WTC11 (cell line): ENCODE results near the gene SRXN1. TPM values are rescaled to one million over a fixed set of nuclear protein-coding genes. Genes with fewer than 3 reads are reported as not detected.

Source experiments
- ATAC-seq: fragments of 200-7000 bp; cut with Tn5 transposase; 2 replicates; pipeline ENCODE4 v1.10.0; 2021; ENCODE audit warnings: mild to moderate bottlenecking, moderate library complexity
- CTCF ChIA-PET: fragments of 300-600 bp; sonication (Branson Sonifier 250); formaldehyde crosslinking; loops from one replicate; lab custom pipeline; 2021; ENCODE audit warnings: antibody characterized with exemption; lab: Charles Lee
- POLR2A ChIA-PET: fragments of 350-600 bp; sonication (Branson Sonifier 250); formaldehyde crosslinking; loops from one replicate; lab custom pipeline; 2021; ENCODE audit warnings: antibody characterized with exemption; lab: Charles Lee
- DNase-seq: peaks from one replicate; pipeline ENCODE4 v3.0.0; 2021; ENCODE audit warnings: low spot score
- H3K27ac Mint-ChIP-seq: 2 replicates; pipeline ENCODE4 v1.8.0; 2021; ENCODE audit warnings: mixed read lengths
- H3K27me3 Mint-ChIP-seq: 2 replicates; pipeline ENCODE4 v1.8.0; 2021; ENCODE audit warnings: low read depth, mild to moderate bottlenecking, moderate library complexity, mixed read lengths
- H3K36me3 Mint-ChIP-seq: 2 replicates; pipeline ENCODE4 v1.8.0; 2021; ENCODE audit warnings: mixed read lengths
- H3K4me1 Mint-ChIP-seq: 2 replicates; pipeline ENCODE4 v1.8.0; 2022; ENCODE audit warnings: mixed read lengths
- H3K4me3 Mint-ChIP-seq: 2 replicates; pipeline ENCODE4 v1.8.0; 2021; ENCODE audit warnings: mild to moderate bottlenecking, moderate library complexity, mixed read lengths
- H3K9me3 Mint-ChIP-seq: 2 replicates; pipeline ENCODE4 v1.8.0; 2021; ENCODE audit warnings: mixed read lengths
- CREB1 ChIP-seq: sonication (generic); formaldehyde crosslinking; IDR thresholded peaks from 2 replicates; pipeline ENCODE4 v1.8.0; 2023; ENCODE audit warnings: mild to moderate bottlenecking, missing genetic modification reagents
- ELF4 ChIP-seq: sonication (generic); formaldehyde crosslinking; IDR thresholded peaks from 2 replicates; pipeline ENCODE4 v1.8.1; 2022; ENCODE audit warnings: low read depth, mild to moderate bottlenecking, moderate library complexity, missing genetic modification reagents
- ETV6 ChIP-seq: sonication (generic); formaldehyde crosslinking; IDR thresholded peaks from 2 replicates; pipeline ENCODE4 v1.8.1; 2022; ENCODE audit warnings: mild to moderate bottlenecking, missing genetic modification reagents
- FOXK1 ChIP-seq: sonication (generic); formaldehyde crosslinking; IDR thresholded peaks from 2 replicates; pipeline ENCODE4 v1.8.0; 2022; ENCODE audit warnings: mild to moderate bottlenecking, moderate library complexity, missing genetic modification reagents
- GRHL2 ChIP-seq: fragments of 250-450 bp; sonication (Bioruptor Pico); IDR thresholded peaks from 2 replicates; pipeline ENCODE4 v1.8.0; 2022; ENCODE audit warnings: mild to moderate bottlenecking, moderate library complexity; ENCODE audit not compliant: insufficient replicate concordance, severe bottlenecking
- IRF1 ChIP-seq: sonication (generic); formaldehyde crosslinking; IDR thresholded peaks from 2 replicates; pipeline ENCODE4 v1.8.0; 2023; ENCODE audit warnings: missing genetic modification reagents
- JAZF1 ChIP-seq: fragments of 250-450 bp; sonication (Bioruptor Pico); IDR thresholded peaks from 2 replicates; pipeline ENCODE4 v1.9.0; 2021; ENCODE audit warnings: moderate library complexity, mild to moderate bottlenecking, inconsistent platforms
- JUN ChIP-seq: sonication (generic); formaldehyde crosslinking; IDR thresholded peaks from 2 replicates; pipeline ENCODE4 v1.8.0; 2023; ENCODE audit warnings: mild to moderate bottlenecking, missing genetic modification reagents
- KAT7 ChIP-seq: sonication (generic); formaldehyde crosslinking; IDR thresholded peaks from 2 replicates; pipeline ENCODE4 v1.8.1; 2023; ENCODE audit warnings: missing genetic modification reagents, mild to moderate bottlenecking, borderline replicate concordance
- NFYB ChIP-seq: sonication (generic); formaldehyde crosslinking; conservative IDR thresholded peaks from 2 replicates; pipeline ENCODE4 v1.8.0; 2022; ENCODE audit warnings: low read depth, missing genetic modification reagents
- NR1H2 ChIP-seq: sonication (generic); formaldehyde crosslinking; IDR thresholded peaks from 2 replicates; pipeline ENCODE4 v1.9.0; 2021; ENCODE audit warnings: mild to moderate bottlenecking, moderate library complexity, missing genetic modification reagents
- NR3C1 ChIP-seq: sonication (generic); formaldehyde crosslinking; conservative IDR thresholded peaks from 2 replicates; pipeline ENCODE4 v1.8.1; 2023; ENCODE audit warnings: low read depth, mild to moderate bottlenecking, missing genetic modification reagents
- SP1 ChIP-seq: sonication (generic); formaldehyde crosslinking; conservative IDR thresholded peaks from 2 replicates; pipeline ENCODE4 v1.8.1; 2022; ENCODE audit warnings: missing genetic modification reagents
- TCF7 ChIP-seq: sonication (generic); formaldehyde crosslinking; IDR thresholded peaks from 2 replicates; pipeline ENCODE4 v1.8.0; 2022; ENCODE audit warnings: mild to moderate bottlenecking, low read depth, missing genetic modification reagents, moderate library complexity
- ZMAT4 ChIP-seq: fragments of 250-450 bp; sonication (Bioruptor Pico); IDR thresholded peaks from 2 replicates; pipeline ENCODE4 v1.9.0; 2021; ENCODE audit warnings: mild to moderate bottlenecking
- ZNF121 ChIP-seq: sonication (generic); formaldehyde crosslinking; IDR thresholded peaks from 2 replicates; pipeline ENCODE4 v1.8.0; 2023; ENCODE audit warnings: missing genetic modification reagents
- ZNF416 ChIP-seq: fragments of 250-450 bp; sonication (Bioruptor Pico); IDR thresholded peaks from 2 replicates; pipeline ENCODE4 v1.9.0; 2021; ENCODE audit warnings: mild to moderate bottlenecking, inconsistent platforms
- ZNF512 ChIP-seq: sonication (generic); formaldehyde crosslinking; IDR thresholded peaks from 2 replicates; pipeline ENCODE4 v1.8.1; 2022; ENCODE audit warnings: missing genetic modification reagents, borderline replicate concordance
- ZNF532 ChIP-seq: fragments of 250-450 bp; sonication (Bioruptor Pico); IDR thresholded peaks from 2 replicates; pipeline ENCODE4 v1.9.0; 2021; ENCODE audit warnings: mild to moderate bottlenecking, borderline replicate concordance
- total RNA-seq: library from RNA; stranded (reverse); gene quantifications from 3 replicates; pipeline ENCODE4 v1.2.3, GENCODE V29; 2021
- TF ChIP-seq, protein P1 (sequence below): sonication (generic); formaldehyde crosslinking; IDR thresholded peaks from 2 replicates; pipeline ENCODE4 v1.8.0; 2022; ENCODE audit warnings: mild to moderate bottlenecking, missing genetic modification reagents
- TF ChIP-seq, protein P2 (sequence below): sonication (generic); formaldehyde crosslinking; IDR thresholded peaks from 2 replicates; pipeline ENCODE4 v1.8.0; 2022; ENCODE audit warnings: mild to moderate bottlenecking, missing genetic modification reagents
- TF ChIP-seq, protein P3 (sequence below): sonication (generic); formaldehyde crosslinking; IDR thresholded peaks from 2 replicates; pipeline ENCODE4 v1.8.1; 2023; ENCODE audit warnings: mild to moderate bottlenecking, missing genetic modification reagents, moderate library complexity

SRXN1 gene
- total RNA-seq, 1 experiment from 2014 or later = 23.0 TPM

DNA sequence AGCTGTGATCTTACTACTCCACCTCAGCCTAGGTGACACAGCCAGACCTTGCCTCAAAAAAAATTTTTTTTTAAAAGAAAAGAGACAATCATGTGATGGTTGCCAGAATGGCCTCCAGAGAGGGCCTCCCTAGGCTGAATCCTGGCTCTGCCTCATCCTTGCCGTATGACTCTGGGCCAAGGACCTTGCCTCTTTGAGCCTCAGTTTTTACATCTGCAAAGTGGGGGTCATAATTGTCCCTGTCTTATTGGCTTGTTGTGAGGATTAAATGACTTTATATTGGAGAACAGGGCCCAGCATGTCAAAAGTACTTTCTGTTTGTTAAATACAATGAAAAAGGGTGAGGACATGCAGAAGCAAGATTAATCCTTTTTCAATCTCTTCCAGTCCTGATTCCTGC is 14.4 kb downstream of the SRXN1 start:
- Mint-ChIP-seq H3K4me3 (no peak overlapping the region), H3K36me3 (no peaks in the 10 kb centered on the region), H3K9me3 (no peaks in the 10 kb centered on the region), H3K27me3 (no peaks in the 10 kb centered on the region), H3K4me1 (peaks cover 12% of the 10 kb centered on the region), H3K27ac (no peak overlapping the region)
- CTCF ChIA-PET = interaction anchor here (1.5 kb wide), 1 partner anchor 29 kb away, joined by 5 read pairs; no protein-coding TSS in a partner anchor
- POLR2A ChIA-PET = no interaction called here
- ATAC-seq = no peak
- DNase-seq = no peak
- TF ChIP-seq ZNF416 (CRISPR knock-in tag) (no peak), CREB1 (CRISPR knock-in tag) (no peak), JUN (no peak)

GRCh38 chr20:637559-637958 is 15.4 kb downstream of the SRXN1 start:
- Mint-ChIP-seq H3K27ac (no peak overlapping the region), H3K27me3 (no peaks in the 10 kb centered on the region), H3K9me3 (no peaks in the 10 kb centered on the region), H3K4me1 (peaks cover 12% of the 10 kb centered on the region), H3K36me3 (no peaks in the 10 kb centered on the region), H3K4me3 (no peak overlapping the region)
- TF ChIP-seq FOXK1 (CRISPR knock-in tag) = no peak
- TF ChIP-seq ZMAT4 (CRISPR knock-in tag) = no peak
- TF ChIP-seq ELF4 = no peak
- no peak for TF ChIP-seq ZNF512
- no peak for TF ChIP-seq NR3C1 (CRISPR knock-in tag)
- TF ChIP-seq KAT7 (CRISPR knock-in tag) = no peak
- TF ChIP-seq NFYB = no peak
- ChIA-PET POLR2A (interaction anchor here (1.3 kb wide), 1 partner anchor 8 kb away, joined by 3 read pairs; no protein-coding TSS in a partner anchor), CTCF (interaction anchor here (1.5 to 1.9 kb wide), 2 partner anchors 8 to 30 kb away, joined by 5 to 11 read pairs; no protein-coding TSS in a partner anchor)
- ATAC-seq (no peak), DNase-seq (no peak)

DNA sequence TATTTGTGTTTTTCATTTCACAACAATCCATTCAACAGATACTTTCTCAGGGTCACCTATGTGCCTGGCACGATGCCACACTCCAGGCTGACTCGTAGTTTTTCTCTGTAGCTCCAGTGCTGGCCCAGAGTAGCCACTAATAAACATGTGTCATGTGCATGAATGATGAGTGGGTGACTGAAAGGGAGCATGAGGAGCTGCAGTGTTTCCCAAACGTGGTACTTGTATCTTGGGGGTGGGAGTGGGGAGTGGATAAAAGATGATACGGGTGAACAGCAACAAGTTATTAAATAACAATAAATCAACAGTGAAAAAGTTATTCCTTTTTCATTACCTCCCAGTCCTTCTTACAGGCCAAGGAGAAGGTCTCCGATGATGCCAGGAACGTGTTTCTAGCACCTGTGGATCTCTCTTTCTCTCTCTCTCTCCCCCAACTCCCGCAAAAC is 17.1 kb downstream of the SRXN1 start:
- DNase-seq (no peak), ATAC-seq (no peak)
- ChIA-PET CTCF (interaction anchor here (1.3 to 2.2 kb wide), 3 partner anchors 9 to 31 kb away, joined by 3 to 11 read pairs (median 10); no protein-coding TSS in a partner anchor), POLR2A (no interaction called here)
- H3K9me3 Mint-ChIP-seq = no peaks in the 10 kb centered on the region
- H3K27ac Mint-ChIP-seq = no peak overlapping the region
- H3K36me3 Mint-ChIP-seq = no peaks in the 10 kb centered on the region
- H3K4me1 Mint-ChIP-seq = peaks cover 6% of the 10 kb centered on the region; the same call in 1 of the 2 replicates
- no peaks in the 10 kb centered on the region; the same call in 1 of the 2 replicates for H3K27me3 Mint-ChIP-seq
- no peak overlapping the region for H3K4me3 Mint-ChIP-seq
- TF ChIP-seq ETV6 (CRISPR knock-in tag) = no peak
- TF ChIP-seq SP1 (CRISPR knock-in tag) = no peak
- no peak for TF ChIP-seq GRHL2
- no peak for TF ChIP-seq IRF1 (CRISPR knock-in tag)
- no peak for TF ChIP-seq ZNF121
- TF ChIP-seq NR1H2 = no peak
- TF ChIP-seq JAZF1 (CRISPR knock-in tag) = no peak
- TF ChIP-seq, protein P1, sequence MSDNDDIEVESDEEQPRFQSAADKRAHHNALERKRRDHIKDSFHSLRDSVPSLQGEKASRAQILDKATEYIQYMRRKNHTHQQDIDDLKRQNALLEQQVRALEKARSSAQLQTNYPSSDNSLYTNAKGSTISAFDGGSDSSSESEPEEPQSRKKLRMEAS (CRISPR knock-in tag) = no peak
- no peak for TF ChIP-seq TCF7 (CRISPR knock-in tag)
- TF ChIP-seq, protein P2, sequence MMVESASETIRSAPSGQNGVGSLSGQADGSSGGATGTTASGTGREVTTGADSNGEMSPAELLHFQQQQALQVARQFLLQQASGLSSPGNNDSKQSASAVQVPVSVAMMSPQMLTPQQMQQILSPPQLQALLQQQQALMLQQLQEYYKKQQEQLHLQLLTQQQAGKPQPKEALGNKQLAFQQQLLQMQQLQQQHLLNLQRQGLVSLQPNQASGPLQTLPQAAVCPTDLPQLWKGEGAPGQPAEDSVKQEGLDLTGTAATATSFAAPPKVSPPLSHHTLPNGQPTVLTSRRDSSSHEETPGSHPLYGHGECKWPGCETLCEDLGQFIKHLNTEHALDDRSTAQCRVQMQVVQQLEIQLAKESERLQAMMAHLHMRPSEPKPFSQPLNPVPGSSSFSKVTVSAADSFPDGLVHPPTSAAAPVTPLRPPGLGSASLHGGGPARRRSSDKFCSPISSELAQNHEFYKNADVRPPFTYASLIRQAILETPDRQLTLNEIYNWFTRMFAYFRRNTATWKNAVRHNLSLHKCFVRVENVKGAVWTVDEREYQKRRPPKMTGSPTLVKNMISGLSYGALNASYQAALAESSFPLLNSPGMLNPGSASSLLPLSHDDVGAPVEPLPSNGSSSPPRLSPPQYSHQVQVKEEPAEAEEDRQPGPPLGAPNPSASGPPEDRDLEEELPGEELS (CRISPR knock-in tag) = no peak
- TF ChIP-seq ELF4 = no peak
- TF ChIP-seq ZNF532 (CRISPR knock-in tag) = no peak
- TF ChIP-seq, protein P3, sequence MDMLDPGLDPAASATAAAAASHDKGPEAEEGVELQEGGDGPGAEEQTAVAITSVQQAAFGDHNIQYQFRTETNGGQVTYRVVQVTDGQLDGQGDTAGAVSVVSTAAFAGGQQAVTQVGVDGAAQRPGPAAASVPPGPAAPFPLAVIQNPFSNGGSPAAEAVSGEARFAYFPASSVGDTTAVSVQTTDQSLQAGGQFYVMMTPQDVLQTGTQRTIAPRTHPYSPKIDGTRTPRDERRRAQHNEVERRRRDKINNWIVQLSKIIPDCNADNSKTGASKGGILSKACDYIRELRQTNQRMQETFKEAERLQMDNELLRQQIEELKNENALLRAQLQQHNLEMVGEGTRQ = no peak
